Fibroblast of pulmonary artery (primary cell): Measurements from ENCODE around the gene ATG9B.

Experiments
- DNase-seq: peaks from one replicate; pipeline ENCODE4 v3.0.0-alpha.2; 2010; ENCODE audit warnings: low read depth
- H3K4me3 ChIP-seq: replicated peaks from 2 replicates; pipeline ENCODE4 v1.5.1; 2011; ENCODE audit warnings: low read depth, mild to moderate bottlenecking, control low read depth, low read length, moderate library complexity
- CTCF ChIP-seq: IDR thresholded peaks from 2 replicates; pipeline ENCODE4 v1.5.1; 2011; ENCODE audit warnings: mild to moderate bottlenecking, control low read depth, low read length, inconsistent platforms; ENCODE audit errors: missing control alignments

Gene ATG9B

GRCh38 chr7:151024435-151025056, at the start of gene ATG9B:
Gene ATG9B (minus strand): TSS chr7:151024494. CDS start chr7:151024423, 71 bp downstream.
- no peak within 1 kb of the TSS for H3K4me3 ChIP-seq
- no peak for DNase-seq
- TF ChIP-seq CTCF = no peak

- no peak overlapping the region for H3K4me3 ChIP-seq
- no peak for DNase-seq
- no peak for TF ChIP-seq CTCF
Measured at GRCh38 chr7:151073990-151074389, 49.7 kb upstream of the ATG9B start.

- TF ChIP-seq CTCF = no peak
- H3K4me3 ChIP-seq = no peak overlapping the region
- no peak for DNase-seq
Measured at GRCh38 chr7:151071032-151071866, 47.0 kb upstream of the ATG9B start.

- no peak for DNase-seq
- TF ChIP-seq CTCF = no peak
- H3K4me3 ChIP-seq = no peak overlapping the region
Measured at GRCh38 chr7:151070574-151070960, 46.3 kb upstream of the ATG9B start.

- no peak for DNase-seq
- no peak for TF ChIP-seq CTCF
- no peak overlapping the region for H3K4me3 ChIP-seq
Measured at GRCh38 chr7:151069841-151070573, 45.7 kb upstream of the ATG9B start.

- no peak overlapping the region for H3K4me3 ChIP-seq
- DNase-seq = no peak
- no peak for TF ChIP-seq CTCF
Measured at GRCh38 chr7:151068069-151068773, 43.9 kb upstream of the ATG9B start.
